Transverse colon (tissue), 3 donors: ENCODE results near the gene PCDHGA12.
"Not testable (repeated sequence)": the region's sequence is repeated elsewhere in the genome, so short reads cannot be mapped to it uniquely, and the experiment has no call there.

ENCODE experiments used
- CTCF ChIP-seq, 5 experiments: fragments of 200-600 bp in 3 of 5; fragments of 450-650 bp in 2 of 5; sonication (generic) in 3 of 5; IDR thresholded peaks; 1 replicate in 2 of 5; 2 replicates in 3 of 5; pipeline ENCODE4 v1.5.1; 2016 to 2017; ENCODE audit warnings: antibody characterized with exemption in 5 of 5, inconsistent platforms in 3 of 5, mild to moderate bottlenecking in 2 of 5, moderate library complexity in 1 of 5
- POLR2A ChIP-seq: fragments of 450-650 bp; IDR thresholded peaks from one replicate; pipeline ENCODE4 v1.6.1; 2016; ENCODE audit warnings: antibody characterized with exemption, mild to moderate bottlenecking, moderate library complexity

GRCh38 chr5:141407790-141408505 is 22.4 kb upstream of the PCDHGA12 start, which contains the start of gene PCDHGB6:
- peak; percentile 32 to 42 (median 39) for TF ChIP-seq CTCF (IDR thresholded peaks at IDR 0.05)
- TF ChIP-seq POLR2A: not testable (repeated sequence)
